Measurements from ENCODE around the gene PLCB4. TPM values are rescaled to one million over a fixed set of nuclear protein-coding genes. Genes with fewer than 3 reads are reported as not detected.

PLCB4 gene
- total RNA-seq, 1 donor from 2014 or later = 38.0 TPM

DNA sequence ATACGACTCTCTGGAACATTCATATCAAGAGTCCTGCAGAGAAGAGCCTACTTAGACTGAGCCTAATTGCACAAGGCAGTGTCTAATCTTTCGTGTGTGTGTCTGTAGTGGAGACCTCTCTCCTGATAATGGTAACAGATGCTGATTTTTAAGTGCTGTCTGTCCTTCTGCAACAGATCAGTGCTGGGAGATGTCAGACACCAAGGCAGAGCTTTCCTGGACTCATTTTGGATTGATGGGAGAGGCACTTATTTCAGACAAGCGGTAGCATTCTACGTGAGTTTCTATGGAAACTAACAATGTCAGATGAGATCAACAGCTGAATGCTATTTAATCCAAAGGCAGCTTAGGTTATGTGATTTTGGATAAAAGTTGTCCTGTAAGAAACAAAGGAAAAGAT lies 167.6 kb downstream of the PLCB4 start:
- no peak for DNase-seq (ENCODE audit: low spot score in 2 of 2)
- Histone ChIP-seq H3K27me3 (no peaks in the 10 kb centered on the region), H3K36me3 (no peaks in the 10 kb centered on the region), H3K27ac (no peak overlapping the region), H3K4me3 (no peak overlapping the region), H3K9me3 (no peaks in the 10 kb centered on the region), H3K4me1 (no peaks in the 10 kb centered on the region)
- TF ChIP-seq CTCF (IDR thresholded peaks at IDR 0.05) = no peak
- intact Hi-C loops (cut with DNase I) = no loop called here

GRCh38 chr20:9241232-9241692 lies 172.4 kb downstream of the PLCB4 start:
- Histone ChIP-seq H3K4me3 (no peak overlapping the region), H3K27me3 (no peaks in the 10 kb centered on the region), H3K4me1 (no peaks in the 10 kb centered on the region), H3K9me3 (no peaks in the 10 kb centered on the region), H3K27ac (no peak overlapping the region), H3K36me3 (no peaks in the 10 kb centered on the region)
- intact Hi-C loops (cut with DNase I) = no loop called here
- TF ChIP-seq CTCF (IDR thresholded peaks at IDR 0.05) = no peak
- no peak for DNase-seq (ENCODE audit: low spot score in 2 of 2)

DNA sequence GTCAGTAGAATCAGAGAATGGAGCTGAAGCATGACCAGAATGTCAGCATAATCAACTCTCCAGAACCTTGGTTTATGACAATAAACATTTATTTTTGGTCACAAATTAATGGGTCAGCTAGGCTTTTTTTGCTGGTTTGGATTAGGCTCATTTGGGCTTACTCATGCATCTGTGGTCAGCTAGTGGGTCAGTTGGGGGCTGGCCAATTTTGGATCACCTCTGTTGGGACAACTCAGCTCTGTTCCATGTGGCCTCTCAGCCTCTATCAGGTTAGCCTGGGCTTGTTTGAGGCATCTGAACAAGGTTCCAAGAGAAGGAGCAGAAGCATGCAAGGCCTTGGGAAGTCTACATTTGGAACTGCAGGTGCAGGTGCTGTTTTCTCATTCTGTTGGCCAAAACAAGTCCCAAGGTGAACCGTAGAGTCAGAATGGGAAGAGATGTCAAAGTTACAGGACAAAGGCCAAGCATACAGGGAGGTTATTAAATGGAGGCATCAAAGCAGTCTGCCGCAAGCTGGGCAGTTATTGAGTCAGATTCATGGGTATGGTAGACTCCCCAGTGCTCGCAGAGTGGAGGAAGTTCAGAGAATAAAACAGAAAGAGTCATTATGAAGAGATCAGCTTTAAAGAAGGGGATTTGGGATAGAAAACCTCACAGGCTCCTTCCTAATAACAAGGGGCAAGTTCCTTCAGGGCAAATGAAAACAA lies 173.0 kb downstream of the PLCB4 start:
- no peak for TF ChIP-seq CTCF (IDR thresholded peaks at IDR 0.05)
- DNase-seq (ENCODE audit: low spot score in 2 of 2) = no peak
- Histone ChIP-seq H3K27ac (no peak overlapping the region), H3K36me3 (no peaks in the 10 kb centered on the region), H3K9me3 (no peaks in the 10 kb centered on the region), H3K4me3 (no peak overlapping the region), H3K27me3 (no peaks in the 10 kb centered on the region), H3K4me1 (no peaks in the 10 kb centered on the region)
- intact Hi-C loops (cut with DNase I) = no loop called here

DNA sequence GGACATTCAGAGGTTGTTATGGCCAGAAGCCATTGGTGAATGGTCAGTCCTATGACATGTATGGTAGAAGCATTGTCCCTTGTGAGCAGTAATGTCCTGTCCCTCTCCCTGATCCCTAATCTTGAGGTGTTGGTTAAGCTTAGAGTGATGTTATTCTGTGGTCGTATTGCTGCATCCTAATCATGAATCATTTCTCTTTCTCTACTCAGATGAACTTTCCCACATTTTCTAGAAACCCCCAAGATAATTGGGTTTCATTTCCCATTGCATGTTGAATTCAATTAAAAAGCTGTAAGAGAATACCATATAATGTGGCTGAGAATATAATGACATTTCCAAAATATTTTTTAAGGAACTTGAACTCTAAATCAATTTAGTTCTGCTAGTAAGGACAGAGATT lies 175.1 kb downstream of the PLCB4 start:
- no peaks in the 10 kb centered on the region for H3K4me1 ChIP-seq
- H3K9me3 ChIP-seq = no peaks in the 10 kb centered on the region
- intact Hi-C loops (cut with DNase I) = no loop called here
- DNase-seq (ENCODE audit: low spot score in 2 of 2) = no peak
- H3K4me3 ChIP-seq = no peak overlapping the region
- no peak for TF ChIP-seq CTCF (IDR thresholded peaks at IDR 0.05)
- no peak overlapping the region for H3K27ac ChIP-seq
- H3K36me3 ChIP-seq = no peaks in the 10 kb centered on the region
- H3K27me3 ChIP-seq = no peaks in the 10 kb centered on the region

DNA sequence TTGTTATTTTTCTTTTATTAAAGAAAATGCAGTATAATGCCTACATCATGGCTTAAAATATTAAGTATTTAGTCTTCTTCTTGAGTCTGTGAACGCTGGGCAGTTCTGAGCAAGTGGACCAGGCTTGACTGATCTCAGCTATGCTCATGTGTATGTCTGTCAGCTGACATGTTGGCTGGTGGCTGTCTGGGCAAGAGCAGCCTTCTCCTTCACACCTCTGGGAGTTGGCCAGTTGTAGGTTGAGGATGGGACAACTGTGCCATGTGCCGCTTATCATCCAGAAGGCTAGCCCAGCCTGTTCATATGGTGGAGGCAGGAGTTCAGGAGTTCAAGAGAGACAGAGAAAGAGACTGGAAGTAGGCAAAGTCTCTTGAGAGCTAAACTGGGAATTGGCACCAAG lies 175.9 kb downstream of the PLCB4 start:
- no peaks in the 10 kb centered on the region for H3K9me3 ChIP-seq
- H3K36me3 ChIP-seq = no peaks in the 10 kb centered on the region
- H3K4me1 ChIP-seq = no peaks in the 10 kb centered on the region
- no peak overlapping the region for H3K4me3 ChIP-seq
- no peak overlapping the region for H3K27ac ChIP-seq
- intact Hi-C loops (cut with DNase I) = no loop called here
- H3K27me3 ChIP-seq = no peaks in the 10 kb centered on the region
- no peak for TF ChIP-seq CTCF (IDR thresholded peaks at IDR 0.05)
- no peak for DNase-seq (ENCODE audit: low spot score in 2 of 2)

DNA sequence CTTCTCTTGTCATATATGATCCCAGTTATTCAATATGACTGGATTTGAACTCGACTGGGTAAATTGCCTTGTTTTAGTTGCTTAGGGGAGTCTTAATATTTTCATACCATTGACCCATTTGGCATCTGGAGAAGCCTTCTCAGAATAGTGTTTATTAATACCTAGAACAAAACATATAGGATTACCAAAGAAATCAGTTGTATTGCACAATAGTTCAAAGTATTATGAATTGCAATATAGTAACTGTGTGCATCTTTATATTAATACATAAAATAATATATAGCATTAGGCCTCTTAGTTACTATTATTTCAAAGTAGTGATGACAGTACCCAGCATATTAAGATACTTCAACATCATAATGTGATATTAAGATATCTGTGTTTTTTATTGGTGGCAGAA lies 177.8 kb downstream of the PLCB4 start:
- Histone ChIP-seq H3K4me1 (no peaks in the 10 kb centered on the region), H3K36me3 (no peaks in the 10 kb centered on the region), H3K27ac (no peak overlapping the region), H3K27me3 (no peaks in the 10 kb centered on the region), H3K9me3 (no peaks in the 10 kb centered on the region), H3K4me3 (no peak overlapping the region)
- intact Hi-C loops (cut with DNase I) = no loop called here
- TF ChIP-seq CTCF (IDR thresholded peaks at IDR 0.05) = no peak
- no peak for DNase-seq (ENCODE audit: low spot score in 2 of 2)
